ENCODE data around the gene ADAMTS4. TPM values are rescaled to one million over a fixed set of nuclear protein-coding genes. Genes with fewer than 3 reads are reported as not detected.
A peak's percentile ranks its signal among the peaks of the same experiment; 100 is the strongest.

The ADAMTS4 gene
- total and polyA plus RNA-seq, 12 donors = 1.7 to 86.1 (median 13.2) TPM

DNA sequence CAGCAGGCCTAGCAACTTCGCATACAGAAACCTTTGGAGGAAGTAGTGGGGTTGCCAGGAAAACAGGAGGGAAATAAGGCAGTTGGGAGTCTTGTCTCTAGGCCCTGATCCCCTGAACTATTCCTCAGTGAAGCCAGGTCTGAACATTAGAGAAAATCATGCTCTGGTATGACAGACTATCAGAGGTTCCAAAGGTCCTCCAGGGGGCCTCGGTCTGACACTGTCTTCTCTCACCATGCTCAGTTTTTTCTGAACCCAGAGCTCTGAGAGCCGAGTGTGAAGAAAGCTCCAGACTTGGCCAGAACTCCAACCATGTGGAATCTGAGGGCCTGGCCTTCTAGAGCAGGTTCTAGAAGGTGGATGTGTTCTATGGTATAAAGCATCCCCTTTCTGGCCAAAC lies 31.0 kb upstream of the ADAMTS4 start:
- TF ChIP-seq, protein P1, sequence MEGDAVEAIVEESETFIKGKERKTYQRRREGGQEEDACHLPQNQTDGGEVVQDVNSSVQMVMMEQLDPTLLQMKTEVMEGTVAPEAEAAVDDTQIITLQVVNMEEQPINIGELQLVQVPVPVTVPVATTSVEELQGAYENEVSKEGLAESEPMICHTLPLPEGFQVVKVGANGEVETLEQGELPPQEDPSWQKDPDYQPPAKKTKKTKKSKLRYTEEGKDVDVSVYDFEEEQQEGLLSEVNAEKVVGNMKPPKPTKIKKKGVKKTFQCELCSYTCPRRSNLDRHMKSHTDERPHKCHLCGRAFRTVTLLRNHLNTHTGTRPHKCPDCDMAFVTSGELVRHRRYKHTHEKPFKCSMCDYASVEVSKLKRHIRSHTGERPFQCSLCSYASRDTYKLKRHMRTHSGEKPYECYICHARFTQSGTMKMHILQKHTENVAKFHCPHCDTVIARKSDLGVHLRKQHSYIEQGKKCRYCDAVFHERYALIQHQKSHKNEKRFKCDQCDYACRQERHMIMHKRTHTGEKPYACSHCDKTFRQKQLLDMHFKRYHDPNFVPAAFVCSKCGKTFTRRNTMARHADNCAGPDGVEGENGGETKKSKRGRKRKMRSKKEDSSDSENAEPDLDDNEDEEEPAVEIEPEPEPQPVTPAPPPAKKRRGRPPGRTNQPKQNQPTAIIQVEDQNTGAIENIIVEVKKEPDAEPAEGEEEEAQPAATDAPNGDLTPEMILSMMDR (IDR thresholded peaks at IDR 0.05) = no peak
- no peak overlapping the region for H3K27ac ChIP-seq
- H3K4me1 ChIP-seq = peaks cover 6 to 28% (median 25%) of the 10 kb centered on the region in 9 donors
- no peaks in the 10 kb centered on the region for H3K9me3 ChIP-seq
- ATAC-seq = no peak
- no peak for DNase-seq
- intact Hi-C loops (cut with DNase I) = loop anchor here (5.0 to 10.0 kb wide), 8 partner anchors 38 to 155 kb away; partner anchors contain the start of genes CFAP126 (in 3 of the 10) and SDHC (in 3 of the 10)
- no peak overlapping the region for H3K4me3 ChIP-seq
- H3K27me3 ChIP-seq = no peaks in the 10 kb centered on the region
- H3K36me3 ChIP-seq = peaks cover 0 to 35% (median 25%) of the 10 kb centered on the region in 9 donors
- 56 to 57% methylated on average over 3 of the region's 3 CpGs for WGBS, 2 donors

- H3K36me3 ChIP-seq = peaks cover 0 to 35% (median 25%) of the 10 kb centered on the region in 9 donors
- no peaks in the 10 kb centered on the region for H3K27me3 ChIP-seq
- H3K4me1 ChIP-seq = peaks cover 6 to 30% (median 25%) of the 10 kb centered on the region in 9 donors
- H3K4me3 ChIP-seq = peak overlapping the region in 3 of 10 donors; percentile 65 to 70 (median 65)
- intact Hi-C loops (cut with DNase I) = loop anchor here (5.0 to 10.0 kb wide), 6 partner anchors 36 to 157 kb away; partner anchors contain the start of genes CFAP126 (in 3 of the 10) and SDHC (in 3 of the 10)
- TF ChIP-seq, protein P1 (IDR thresholded peaks at IDR 0.05) = no peak
- WGBS, 2 donors = 85 to 86% methylated on average over 7 of the region's 7 CpGs
- ATAC-seq = no peak
- DNase-seq = no peak
- peak overlapping the region in 5 of 10 donors; percentile 72 to 90 (median 89) for H3K27ac ChIP-seq
- no peaks in the 10 kb centered on the region for H3K9me3 ChIP-seq
Observed at GRCh38 chr1:161228032-161228431, 29.2 kb upstream of the ADAMTS4 start.

- DNase-seq = peak; percentile 82 to 90
- 40 to 45% methylated on average over 11 of the region's 11 CpGs for WGBS, 2 donors
- H3K27ac ChIP-seq = peak overlapping the region in 9 of 10 donors; percentile 17 to 92 (median 84)
- H3K9me3 ChIP-seq = no peaks in the 10 kb centered on the region
- TF ChIP-seq, protein P1 (IDR thresholded peaks at IDR 0.05) = peak; percentile 89 to 95 (median 92)
- H3K36me3 ChIP-seq = peaks cover 0 to 35% (median 25%) of the 10 kb centered on the region in 9 donors
- H3K4me1 ChIP-seq = peaks cover 6 to 30% (median 25%) of the 10 kb centered on the region in 9 donors
- H3K4me3 ChIP-seq = peak overlapping the region in 9 of 10 donors; percentile 50 to 94 (median 65)
- intact Hi-C loops (cut with DNase I) = loop anchor here (1.0 to 10.0 kb wide), 11 partner anchors 25 to 157 kb away; partner anchors contain the start of genes SDHC (in 4 of the 10), CFAP126 (in 3 of the 10) and NDUFS2 (in 1 of the 10)
- H3K27me3 ChIP-seq = no peaks in the 10 kb centered on the region
- ATAC-seq = peak; percentile 39 to 79 (median 68)
Observed at GRCh38 chr1:161227196-161227871, 28.5 kb upstream of the ADAMTS4 start.

GRCh38 chr1:161226759-161227158 lies 27.9 kb upstream of the ADAMTS4 start:
- ATAC-seq (no peak), DNase-seq (no peak)
- Histone ChIP-seq H3K27ac (peak overlapping the region in 9 of 10 donors; percentile 70 to 92 (median 88)), H3K9me3 (no peaks in the 10 kb centered on the region), H3K4me1 (peaks cover 6 to 30% (median 25%) of the 10 kb centered on the region in 9 donors), H3K36me3 (peaks cover 0 to 35% (median 25%) of the 10 kb centered on the region in 9 donors), H3K27me3 (no peaks in the 10 kb centered on the region), H3K4me3 (peak overlapping the region; percentile 50 to 94 (median 68))
- intact Hi-C loops (cut with DNase I) = loop anchor here (1.0 to 10.0 kb wide), 12 partner anchors 24 to 158 kb away; partner anchors contain the start of genes SDHC (in 4 of the 10), CFAP126 (in 3 of the 10) and NDUFS2 (in 2 of the 10)
- 37 to 41% methylated on average over 3 of the region's 3 CpGs for WGBS, 2 donors
- TF ChIP-seq, protein P1 (IDR thresholded peaks at IDR 0.05) = no peak

Data from heart right ventricle (tissue), 16 donors.